Measurements from ENCODE around the gene SPAG17.

The SPAG17 gene

GRCh38 chr1:118021668-118022067 is 163.4 kb downstream of the SPAG17 start:
- no peak for TF ChIP-seq CTCF (conservative IDR thresholded peaks at IDR 0.05)
- H3K27ac ChIP-seq = no peak overlapping the region

DNA sequence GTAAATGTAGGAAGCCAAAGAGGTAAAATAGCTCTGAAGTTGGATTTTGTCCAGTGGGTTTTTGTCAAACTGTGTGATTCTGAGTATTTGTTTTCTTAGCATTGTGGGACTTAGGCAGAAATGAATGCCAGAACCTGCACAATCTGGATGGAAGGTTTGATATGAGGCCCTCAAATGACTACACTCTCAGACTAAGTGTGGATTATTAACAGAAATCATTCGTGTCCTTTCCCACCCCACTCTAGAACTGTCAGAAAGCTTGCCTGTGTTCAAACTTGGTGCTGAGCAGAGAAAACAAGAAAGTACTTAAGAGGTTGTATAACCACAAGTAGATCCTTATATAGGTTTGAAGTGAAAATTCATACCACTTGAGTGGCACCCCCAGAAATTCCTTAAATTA is 167.0 kb downstream of the SPAG17 start:
- TF ChIP-seq CTCF (conservative IDR thresholded peaks at IDR 0.05) = no peak

GRCh38 chr1:118013938-118014337 is 171.1 kb downstream of the SPAG17 start:
- H3K27ac ChIP-seq = no peak overlapping the region
- no peak for TF ChIP-seq CTCF (conservative IDR thresholded peaks at IDR 0.05)

More for the DNA sequence above, 167.0 kb downstream of the SPAG17 start:
- no peak overlapping the region for H3K27ac ChIP-seq

DNA sequence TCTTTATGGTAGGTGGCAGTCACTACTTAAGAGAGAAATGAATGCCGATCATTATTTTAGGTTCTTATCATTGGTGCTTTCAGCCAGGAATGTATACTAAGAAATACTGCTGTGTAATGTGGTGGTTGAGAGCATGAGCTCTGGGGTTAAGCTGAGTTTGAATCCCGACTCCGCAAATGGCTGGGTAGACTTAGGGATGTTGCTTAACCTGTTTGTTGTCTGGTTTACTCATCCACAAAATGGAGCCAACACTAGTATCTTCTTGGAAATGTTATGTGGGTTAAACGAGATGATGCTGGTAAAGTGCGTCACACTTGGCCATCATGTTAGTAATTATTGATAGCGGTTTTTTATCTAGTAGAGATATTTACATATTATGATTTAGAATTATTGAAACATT is 171.7 kb downstream of the SPAG17 start:
- TF ChIP-seq CTCF (conservative IDR thresholded peaks at IDR 0.05) = no peak
- no peak overlapping the region for H3K27ac ChIP-seq

- TF ChIP-seq CTCF (conservative IDR thresholded peaks at IDR 0.05) = no peak
- no peak overlapping the region for H3K27ac ChIP-seq
Observed at GRCh38 chr1:118012515-118013124, 172.4 kb downstream of the SPAG17 start.

DNA sequence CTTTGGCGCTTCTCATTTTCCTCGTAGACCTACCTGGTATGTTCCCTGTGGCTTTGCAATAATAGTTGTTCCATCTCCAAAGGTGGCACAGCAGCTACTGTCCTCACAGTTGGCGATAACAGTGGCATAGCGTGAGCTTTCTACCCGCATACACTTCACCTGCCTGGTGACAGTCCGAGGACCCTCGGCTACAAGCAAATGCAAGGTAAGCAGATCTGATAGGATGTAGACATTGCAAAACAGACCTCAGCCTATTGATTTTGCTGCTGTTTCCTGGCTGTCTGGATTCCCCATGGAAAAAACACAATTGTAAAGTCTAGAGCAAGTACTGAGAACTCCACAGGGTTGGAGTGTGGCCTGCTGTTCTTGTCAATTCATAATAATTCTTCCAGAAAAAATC is 177.0 kb downstream of the SPAG17 start:
- TF ChIP-seq CTCF (conservative IDR thresholded peaks at IDR 0.05) = no peak
- no peak overlapping the region for H3K27ac ChIP-seq

- H3K27ac ChIP-seq = no peak overlapping the region
- no peak for TF ChIP-seq CTCF (conservative IDR thresholded peaks at IDR 0.05)
Observed at GRCh38 chr1:118007391-118007790, 177.6 kb downstream of the SPAG17 start.

Measured in VCaP (cell line).